HG03342 (cell line): ENCODE data around the gene TBC1D22A.

ENCODE experiments used
- ATAC-seq: cut with Tn5 transposase; IDR thresholded peaks from one replicate; pipeline ENCODE4 v1.9.1; 2021; ENCODE audit warnings: mild to moderate bottlenecking, moderate library complexity; ENCODE audit not compliant: unreplicated experiment

TBC1D22A gene

GRCh38 chr22:47020166-47020565 is 257.7 kb downstream of the TBC1D22A start:
- no peak for ATAC-seq

GRCh38 chr22:47021371-47022074 is 259.1 kb downstream of the TBC1D22A start:
- ATAC-seq: no peak

GRCh38 chr22:47022075-47022473 is 259.6 kb downstream of the TBC1D22A start:
- ATAC-seq: no peak

GRCh38 chr22:47022475-47022874 is 260.0 kb downstream of the TBC1D22A start:
- no peak for ATAC-seq

- ATAC-seq: no peak
Measured at GRCh38 chr22:47023871-47024270, 261.4 kb downstream of the TBC1D22A start.

GRCh38 chr22:47027766-47028165 is 265.3 kb downstream of the TBC1D22A start:
- ATAC-seq: no peak

GRCh38 chr22:47029244-47030074 is 267.0 kb downstream of the TBC1D22A start:
- no peak for ATAC-seq

GRCh38 chr22:47030143-47030661 is 267.8 kb downstream of the TBC1D22A start:
- ATAC-seq: no peak

GRCh38 chr22:47030881-47031627 is 268.6 kb downstream of the TBC1D22A start:
- no peak for ATAC-seq

- ATAC-seq: no peak
Measured at GRCh38 chr22:47031628-47031915, 269.1 kb downstream of the TBC1D22A start.

GRCh38 chr22:47032091-47032943 is 269.9 kb downstream of the TBC1D22A start:
- ATAC-seq: no peak

- ATAC-seq: no peak
Measured at GRCh38 chr22:47032956-47033647, 270.7 kb downstream of the TBC1D22A start.

- no peak for ATAC-seq
Measured at GRCh38 chr22:47033648-47034000, 271.2 kb downstream of the TBC1D22A start.

GRCh38 chr22:47034076-47034808 is 271.8 kb downstream of the TBC1D22A start:
- no peak for ATAC-seq

- ATAC-seq: no peak
Measured at GRCh38 chr22:47034905-47035419, 272.5 kb downstream of the TBC1D22A start.

- no peak for ATAC-seq
Measured at GRCh38 chr22:47035425-47035881, 273.0 kb downstream of the TBC1D22A start.

GRCh38 chr22:47036352-47036751 is 273.9 kb downstream of the TBC1D22A start:
- no peak for ATAC-seq

GRCh38 chr22:47036936-47037485 is 274.6 kb downstream of the TBC1D22A start:
- ATAC-seq: no peak
